Spleen (tissue), 7 donors: ENCODE results near the gene FAM20C.

Experiments
- POLR2A ChIP-seq, 3 donors: fragments of 450-650 bp; IDR thresholded peaks; one replicate each; pipeline ENCODE4 v1.5.1; 2017; ENCODE audit warnings: antibody characterized with exemption in 3 of 3, mild to moderate bottlenecking in 1 of 3
- POLR2AphosphoS5 ChIP-seq, 3 donors: sonication (generic); formaldehyde crosslinking; IDR thresholded peaks; one replicate each; pipeline ENCODE4 v1.5.1; 2017; ENCODE audit warnings: antibody characterized with exemption in 3 of 3
- TF ChIP-seq, protein P1 (sequence below), 11 experiments: fragments of 200-600 bp in 7 of 11; fragments of 450-650 bp in 4 of 11; sonication (generic) in 4 of 11; IDR thresholded peaks in 8 of 11; conservative IDR thresholded peaks in 3 of 11; 1 replicate in 7 of 11; 2 replicates in 4 of 11; pipeline versions ENCODE4 v1.4.0 to v1.8.0; 2016 to 2021; ENCODE audit warnings: antibody characterized with exemption in 11 of 11, inconsistent platforms in 4 of 11, mild to moderate bottlenecking in 1 of 11
- donor health status: DM: no; HTN: no; CAD: no; lungs with moderate emphysema.
- donor health status: DM: no; HTN: no; CAD: no.
- donor health status: DM: no; HTN: no; CAD: no.

- TF ChIP-seq, protein P1, sequence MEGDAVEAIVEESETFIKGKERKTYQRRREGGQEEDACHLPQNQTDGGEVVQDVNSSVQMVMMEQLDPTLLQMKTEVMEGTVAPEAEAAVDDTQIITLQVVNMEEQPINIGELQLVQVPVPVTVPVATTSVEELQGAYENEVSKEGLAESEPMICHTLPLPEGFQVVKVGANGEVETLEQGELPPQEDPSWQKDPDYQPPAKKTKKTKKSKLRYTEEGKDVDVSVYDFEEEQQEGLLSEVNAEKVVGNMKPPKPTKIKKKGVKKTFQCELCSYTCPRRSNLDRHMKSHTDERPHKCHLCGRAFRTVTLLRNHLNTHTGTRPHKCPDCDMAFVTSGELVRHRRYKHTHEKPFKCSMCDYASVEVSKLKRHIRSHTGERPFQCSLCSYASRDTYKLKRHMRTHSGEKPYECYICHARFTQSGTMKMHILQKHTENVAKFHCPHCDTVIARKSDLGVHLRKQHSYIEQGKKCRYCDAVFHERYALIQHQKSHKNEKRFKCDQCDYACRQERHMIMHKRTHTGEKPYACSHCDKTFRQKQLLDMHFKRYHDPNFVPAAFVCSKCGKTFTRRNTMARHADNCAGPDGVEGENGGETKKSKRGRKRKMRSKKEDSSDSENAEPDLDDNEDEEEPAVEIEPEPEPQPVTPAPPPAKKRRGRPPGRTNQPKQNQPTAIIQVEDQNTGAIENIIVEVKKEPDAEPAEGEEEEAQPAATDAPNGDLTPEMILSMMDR (IDR thresholded peaks at IDR 0.05 in 8 of 11, conservative IDR thresholded peaks at IDR 0.05 in 3 of 11), result no peak
- TF ChIP-seq POLR2AphosphoS5 (IDR thresholded peaks at IDR 0.05) (no peak), POLR2A (IDR thresholded peaks at IDR 0.05) (no peak)
These were observed 32.8 kb upstream of the FAM20C start for GRCh38 chr7:159370-160270.
